ENCODE data around the gene FADS3.

DNA sequence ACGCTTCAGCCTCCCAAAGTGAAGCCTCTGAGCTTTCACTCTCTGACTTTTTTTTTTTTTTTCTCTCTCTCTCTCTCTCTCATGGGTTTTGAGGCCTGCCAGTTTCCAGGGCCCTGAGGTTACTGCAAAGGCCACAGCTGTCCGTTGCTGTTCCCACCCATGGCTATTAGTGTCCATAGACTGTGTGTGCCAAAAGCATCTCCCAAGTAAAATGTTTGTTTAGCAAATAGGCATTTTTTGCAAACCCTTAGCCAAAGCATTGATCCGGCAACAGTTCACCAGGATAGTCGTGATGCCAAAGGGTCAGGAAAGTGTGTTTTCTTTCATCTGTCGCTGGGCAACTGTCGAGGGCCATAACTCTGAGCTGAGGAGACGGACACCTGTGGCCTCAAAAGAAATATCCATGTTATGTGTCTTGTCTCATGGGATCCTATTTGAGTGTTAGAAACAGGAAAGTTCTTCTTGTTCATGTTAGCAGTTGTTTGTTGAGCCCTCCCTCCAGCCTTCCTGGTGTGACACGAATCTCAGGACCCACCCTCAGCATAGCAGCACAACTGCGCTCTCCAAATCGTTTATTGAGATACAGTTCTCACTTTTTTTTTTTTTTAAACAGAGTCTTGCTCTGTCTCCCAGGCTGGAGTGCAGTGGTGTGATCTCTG lies 44.9 kb downstream of the FADS3 start:
- TF ChIP-seq POLR2AphosphoS5 (IDR thresholded peaks at IDR 0.05; ENCODE audit: low read depth, low read length) (no peak), POU2F2 (IDR thresholded peaks at IDR 0.05; ENCODE audit: low read depth, low read length) (no peak), TAF1 (IDR thresholded peaks at IDR 0.05; ENCODE audit: low read depth, low read length) (no peak), POLR2A (IDR thresholded peaks at IDR 0.05; ENCODE audit: low read depth, low read length) (no peak), SPI1 (IDR thresholded peaks at IDR 0.05; ENCODE audit: low read depth, low read length) (no peak)
